Lung (tissue), 12 donors: ENCODE data around the gene NES. TPM values are rescaled to one million over a fixed set of nuclear protein-coding genes. Genes with fewer than 3 reads are reported as not detected.

Source experiments
- ATAC-seq: fragments of 200-7000 bp; cut with Tn5 transposase; one replicate; pipeline ENCODE4 v1.9.1; 2020; ENCODE audit warnings: moderate number of reproducible peaks; ENCODE audit not compliant: insufficient read depth, low FRiP score
- DNase-seq, 3 donors: peaks; one replicate each; pipeline ENCODE4 v3.0.0-alpha.2; 2013 to 2017
- H3K27ac ChIP-seq, 2 donors: one replicate each; pipeline ENCODE4 v1.5.1; 2013; ENCODE audit warnings: mild to moderate bottlenecking in 2 of 2, moderate library complexity in 2 of 2, control low read depth in 1 of 2, inconsistent platforms in 1 of 2, low read depth in 1 of 2, low read length in 1 of 2
- H3K27me3 ChIP-seq, 3 donors: one replicate each; pipeline ENCODE4 v1.5.1; 2013; ENCODE audit warnings: low read length in 2 of 3; ENCODE audit not compliant: control insufficient read depth in 3 of 3, insufficient read depth in 3 of 3
- H3K36me3 ChIP-seq, 4 donors: one replicate each; pipeline ENCODE4 v1.5.1; 2013; ENCODE audit warnings: low read length in 4 of 4, mild to moderate bottlenecking in 1 of 4, moderate library complexity in 1 of 4; ENCODE audit not compliant: control insufficient read depth in 4 of 4, insufficient read depth in 4 of 4
- H3K4me1 ChIP-seq, 5 donors: one replicate each; pipeline ENCODE4 v1.5.1; 2013; ENCODE audit warnings: low read length in 5 of 5, mild to moderate bottlenecking in 2 of 5, moderate library complexity in 1 of 5; ENCODE audit not compliant: control insufficient read depth in 5 of 5, insufficient read depth in 5 of 5
- H3K4me3 ChIP-seq: one replicate; pipeline ENCODE4 v1.5.1; 2013; ENCODE audit warnings: mild to moderate bottlenecking, control low read depth, moderate library complexity
- H3K9ac ChIP-seq, 2 donors: one replicate each; pipeline ENCODE4 v1.5.1; 2013; ENCODE audit warnings: low read length in 2 of 2, control low read depth in 1 of 2; ENCODE audit not compliant: insufficient read depth in 1 of 2
- H3K9me3 ChIP-seq, 4 donors: one replicate each; pipeline ENCODE4 v1.5.1; 2013; ENCODE audit warnings: low read length in 3 of 4, mild to moderate bottlenecking in 1 of 4, moderate library complexity in 1 of 4; ENCODE audit not compliant: control insufficient read depth in 4 of 4, insufficient read depth in 3 of 4
- WGBS, 2 donors: extraction: QIAGEN DNeasy Blood & Tissue Kit; methylation state at CpG; one replicate each; pipeline ENCODE4 v1.1.7; 2013; 5-methylcytosine and 5-hydroxymethylcytosine counted together
- polyA plus RNA-seq, 2 donors: library from polyadenylated mRNA; stranded (reverse); fragments of 200-250 nt; gene quantifications; one replicate each; pipeline ENCODE4 v1.2.1, GENCODE V29; 2013
- total RNA-seq, 2 donors: library from RNA; depleted of rRNA in 1 of 2; stranded (reverse); fragments of >200 nt in 1 of 2; gene quantifications; one replicate each; pipeline ENCODE4 v1.2.1, GENCODE V29; 2014 to 2021
- TF ChIP-seq, protein P1 (sequence below): IDR thresholded peaks from 2 replicates; pipeline ENCODE4 v1.5.1; 2012; ENCODE audit warnings: mild to moderate bottlenecking; ENCODE audit errors: control extremely low read depth, extremely low read depth
- donor health status: control.
- donor health status: control.
- donor health status: Bipolar disorder and iron deficiency.
- donor health status: healthy.
- donor health status: DM: yes; HTN: yes; CAD: no.

The NES gene
- total and polyA plus RNA-seq, 4 donors = 17.6 to 57.4 (median 34.2) TPM

DNA sequence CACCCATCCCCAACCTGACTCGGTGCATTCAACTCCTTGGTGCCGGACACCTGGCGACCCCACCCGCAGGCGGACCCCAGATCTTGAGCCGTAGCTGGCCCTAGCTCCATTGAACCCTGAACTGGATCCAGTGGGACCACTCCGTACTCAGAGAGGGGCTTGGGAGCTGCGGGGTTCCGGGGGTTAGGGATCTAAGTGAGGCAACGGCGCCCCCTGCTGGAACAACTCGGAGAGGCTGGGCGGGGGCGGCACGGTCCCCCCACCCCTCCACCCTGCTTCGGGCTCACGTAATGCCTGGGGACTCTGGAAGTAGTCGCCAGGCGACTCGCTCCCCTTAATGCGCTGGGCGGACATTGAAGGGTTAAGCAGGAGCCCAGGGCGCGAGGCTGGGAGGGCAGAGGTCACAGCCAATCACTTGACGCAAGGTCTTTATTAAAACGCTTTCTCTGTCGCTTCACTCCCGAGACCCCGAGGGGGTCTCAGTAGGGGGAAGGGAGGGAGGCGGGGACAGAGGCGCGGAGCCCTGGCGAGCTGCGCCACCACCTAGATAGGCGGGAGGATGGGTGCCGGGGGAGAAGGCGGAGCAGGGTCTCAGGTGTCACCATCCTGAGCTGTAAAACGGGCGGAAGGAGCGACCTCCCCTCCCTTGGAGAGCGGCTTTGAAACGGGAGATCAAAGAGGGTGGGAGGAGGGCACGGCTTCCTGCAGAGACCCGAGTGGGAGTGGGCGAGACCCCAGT, 28.9 kb upstream of the NES start:
- WGBS, 2 donors = 1% methylated on average over 40 to 45 of the region's 45 CpGs
- H3K9ac ChIP-seq = peak overlapping the region in 1 of 2 donors; percentile 68
- no peaks in the 10 kb centered on the region for H3K36me3 ChIP-seq
- DNase-seq (peak; percentile 82 to 89 (median 86)), ATAC-seq (peak; percentile 45)
- H3K27ac ChIP-seq = peak overlapping the region in 1 of 2 donors; percentile 46
- no peaks in the 10 kb centered on the region for H3K9me3 ChIP-seq
- H3K4me3 ChIP-seq = no peak overlapping the region
- peaks cover 0 to 77% (median 17%) of the 10 kb centered on the region in 5 donors for H3K4me1 ChIP-seq
- peaks cover 0 to 4% (median 0%) of the 10 kb centered on the region in 3 donors for H3K27me3 ChIP-seq
- TF ChIP-seq, protein P1, sequence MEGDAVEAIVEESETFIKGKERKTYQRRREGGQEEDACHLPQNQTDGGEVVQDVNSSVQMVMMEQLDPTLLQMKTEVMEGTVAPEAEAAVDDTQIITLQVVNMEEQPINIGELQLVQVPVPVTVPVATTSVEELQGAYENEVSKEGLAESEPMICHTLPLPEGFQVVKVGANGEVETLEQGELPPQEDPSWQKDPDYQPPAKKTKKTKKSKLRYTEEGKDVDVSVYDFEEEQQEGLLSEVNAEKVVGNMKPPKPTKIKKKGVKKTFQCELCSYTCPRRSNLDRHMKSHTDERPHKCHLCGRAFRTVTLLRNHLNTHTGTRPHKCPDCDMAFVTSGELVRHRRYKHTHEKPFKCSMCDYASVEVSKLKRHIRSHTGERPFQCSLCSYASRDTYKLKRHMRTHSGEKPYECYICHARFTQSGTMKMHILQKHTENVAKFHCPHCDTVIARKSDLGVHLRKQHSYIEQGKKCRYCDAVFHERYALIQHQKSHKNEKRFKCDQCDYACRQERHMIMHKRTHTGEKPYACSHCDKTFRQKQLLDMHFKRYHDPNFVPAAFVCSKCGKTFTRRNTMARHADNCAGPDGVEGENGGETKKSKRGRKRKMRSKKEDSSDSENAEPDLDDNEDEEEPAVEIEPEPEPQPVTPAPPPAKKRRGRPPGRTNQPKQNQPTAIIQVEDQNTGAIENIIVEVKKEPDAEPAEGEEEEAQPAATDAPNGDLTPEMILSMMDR = peak; percentile 22

DNA sequence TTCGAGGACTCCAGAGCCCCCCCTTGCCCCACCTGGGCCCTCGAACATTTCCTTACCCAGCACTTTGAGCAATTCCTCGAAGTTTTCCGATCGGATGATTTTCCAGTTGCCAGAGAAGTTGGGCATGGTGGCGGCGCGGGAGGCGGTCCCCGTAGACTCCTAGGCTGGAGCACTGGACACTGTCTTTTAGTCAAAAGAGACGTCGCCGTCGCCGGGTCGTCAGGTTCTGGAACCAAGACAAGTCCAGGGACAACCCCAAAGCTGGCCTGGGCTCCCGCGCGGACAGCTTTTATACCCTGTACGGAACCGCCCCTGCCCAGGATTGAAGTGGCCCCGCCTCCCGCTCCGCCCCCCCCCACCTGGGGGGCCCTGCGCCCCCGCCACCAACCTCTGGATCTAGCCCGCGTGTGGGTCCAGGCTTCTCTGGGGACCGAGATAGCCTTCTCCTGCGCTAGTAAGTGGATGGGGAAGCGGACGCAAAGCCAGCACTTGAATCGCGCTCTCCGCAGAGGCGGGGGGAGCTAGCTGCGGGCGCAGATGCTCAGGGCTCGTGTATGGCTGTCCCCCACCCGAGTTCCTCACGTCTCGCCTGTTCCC, 28.2 kb upstream of the NES start, which contains the start of gene CRABP2:
Gene CRABP2, minus strand, starts transcription at position 263 of the 597 bp plus-strand sequence. Its CDS starts 137 bp downstream, at position 126.
- WGBS, 2 donors = 2 to 4% methylated on average over 42 of the region's 42 CpGs
- TF ChIP-seq, protein P1 = no peak
- Histone ChIP-seq H3K4me3 (no peak within 1 kb of the TSS), H3K36me3 (no peaks in the 10 kb centered on the region), H3K27ac (peak within 1 kb of the TSS in 1 of 2 donors; percentile 46), H3K4me1 (peaks cover 0 to 71% (median 17%) of the 10 kb centered on the region in 5 donors), H3K9ac (peak within 1 kb of the TSS; percentile 11 to 68), H3K9me3 (no peaks in the 10 kb centered on the region), H3K27me3 (peaks cover 0 to 4% (median 0%) of the 10 kb centered on the region in 3 donors)
- ATAC-seq = no peak
- peak; percentile 73 to 77 (median 77) for DNase-seq

DNA sequence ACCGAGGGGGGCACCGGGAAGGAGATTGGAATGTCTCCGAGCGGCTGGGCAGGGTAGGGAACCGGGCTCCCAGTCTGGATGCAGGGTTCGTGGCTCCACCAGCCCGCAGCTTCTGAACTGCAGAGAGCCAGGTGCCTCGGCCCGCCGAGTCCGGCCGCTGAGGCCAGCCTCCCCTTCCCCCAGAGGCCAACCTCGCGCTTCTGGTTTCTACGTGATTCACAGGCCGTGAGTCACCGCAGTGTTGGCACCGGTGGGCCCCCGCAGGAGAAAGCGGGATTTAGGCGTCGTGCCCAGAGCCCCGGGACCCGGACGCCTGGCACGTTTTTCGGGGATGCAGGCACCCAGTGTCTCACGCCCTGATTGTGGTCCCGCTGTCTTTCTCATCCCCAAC, 27.7 kb upstream of the NES start:
- no peak overlapping the region for H3K27ac ChIP-seq
- DNase-seq (peak in 2 of 3 donors; percentile 46), ATAC-seq (no peak)
- peak overlapping the region in 1 of 2 donors; percentile 11 for H3K9ac ChIP-seq
- no peak overlapping the region for H3K4me3 ChIP-seq
- H3K4me1 ChIP-seq = peaks cover 0 to 66% (median 17%) of the 10 kb centered on the region in 5 donors
- no peaks in the 10 kb centered on the region for H3K36me3 ChIP-seq
- 2% methylated on average over 29 of the region's 29 CpGs for WGBS, 2 donors
- TF ChIP-seq, protein P1 = no peak
- H3K9me3 ChIP-seq = no peaks in the 10 kb centered on the region
- H3K27me3 ChIP-seq = peaks cover 0 to 4% (median 0%) of the 10 kb centered on the region in 3 donors
